NCI-H2196 (cell line): Measurements from ENCODE around the gene NMNAT3.

Experiments used
- DNase-seq: peaks from one replicate; lab custom pipeline; 2025; ENCODE audit not compliant: unreplicated experiment; lab: John Stamatoyannopoulos, UW

NMNAT3 gene

GRCh38 chr3:139547666-139548065 lies 130.1 kb downstream of the NMNAT3 start:
- DNase-seq, result no peak

- no peak for DNase-seq
Observed at GRCh38 chr3:139546772-139547171, 131.0 kb downstream of the NMNAT3 start.

- DNase-seq, result no peak
Observed at GRCh38 chr3:139541532-139542288, 136.1 kb downstream of the NMNAT3 start.

GRCh38 chr3:139540651-139541531 lies 136.9 kb downstream of the NMNAT3 start:
- peak; percentile 33 for DNase-seq

GRCh38 chr3:139538733-139539132 lies 139.0 kb downstream of the NMNAT3 start:
- no peak for DNase-seq

- no peak for DNase-seq
Observed at GRCh38 chr3:139537795-139538621, 139.8 kb downstream of the NMNAT3 start.

GRCh38 chr3:139537361-139537760 lies 140.4 kb downstream of the NMNAT3 start:
- DNase-seq, result no peak

GRCh38 chr3:139534992-139535879 lies 142.5 kb downstream of the NMNAT3 start:
- peak; percentile 85 for DNase-seq

GRCh38 chr3:139534455-139534812 lies 143.3 kb downstream of the NMNAT3 start:
- peak; percentile 85 for DNase-seq

GRCh38 chr3:139533781-139534454 lies 143.9 kb downstream of the NMNAT3 start:
- peak; percentile 71 for DNase-seq

GRCh38 chr3:139532976-139533375 lies 144.8 kb downstream of the NMNAT3 start:
- no peak for DNase-seq

- DNase-seq, result no peak
Observed at GRCh38 chr3:139530717-139531116, 147.1 kb downstream of the NMNAT3 start.

- DNase-seq, result no peak
Observed at GRCh38 chr3:139529662-139530061, 148.1 kb downstream of the NMNAT3 start.

- DNase-seq, result no peak
Observed at GRCh38 chr3:139528924-139529323, 148.8 kb downstream of the NMNAT3 start.

GRCh38 chr3:139528281-139528680 lies 149.5 kb downstream of the NMNAT3 start:
- DNase-seq, result no peak

GRCh38 chr3:139527265-139527664 lies 150.5 kb downstream of the NMNAT3 start:
- no peak for DNase-seq

GRCh38 chr3:139526146-139526545 lies 151.6 kb downstream of the NMNAT3 start:
- no peak for DNase-seq

GRCh38 chr3:139524841-139525636 lies 152.7 kb downstream of the NMNAT3 start:
- no peak for DNase-seq

GRCh38 chr3:139523718-139524117 lies 154.1 kb downstream of the NMNAT3 start:
- no peak for DNase-seq
